ENCODE data around the gene KRT33B.

DNA sequence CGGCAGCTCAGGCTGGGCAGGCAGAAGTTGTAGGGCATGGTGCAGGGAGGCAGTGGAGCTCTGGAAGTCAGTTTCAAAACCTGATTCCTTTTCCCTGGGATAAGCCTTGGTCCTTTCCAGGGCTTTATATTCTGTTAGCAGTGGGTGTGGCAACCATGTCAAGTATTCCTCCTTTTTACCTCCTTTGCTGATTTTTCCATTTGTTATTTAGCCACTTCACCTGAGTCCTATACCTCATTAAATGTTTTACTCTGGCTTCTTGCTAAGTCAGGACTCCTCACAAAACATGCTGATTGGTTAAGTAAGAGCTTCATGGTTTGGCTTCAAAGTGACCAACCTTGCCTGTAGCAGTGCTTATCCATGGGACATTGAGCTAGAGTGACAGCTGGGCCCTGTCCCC, at the start of gene KRT33B:
- TF ChIP-seq, protein P1, sequence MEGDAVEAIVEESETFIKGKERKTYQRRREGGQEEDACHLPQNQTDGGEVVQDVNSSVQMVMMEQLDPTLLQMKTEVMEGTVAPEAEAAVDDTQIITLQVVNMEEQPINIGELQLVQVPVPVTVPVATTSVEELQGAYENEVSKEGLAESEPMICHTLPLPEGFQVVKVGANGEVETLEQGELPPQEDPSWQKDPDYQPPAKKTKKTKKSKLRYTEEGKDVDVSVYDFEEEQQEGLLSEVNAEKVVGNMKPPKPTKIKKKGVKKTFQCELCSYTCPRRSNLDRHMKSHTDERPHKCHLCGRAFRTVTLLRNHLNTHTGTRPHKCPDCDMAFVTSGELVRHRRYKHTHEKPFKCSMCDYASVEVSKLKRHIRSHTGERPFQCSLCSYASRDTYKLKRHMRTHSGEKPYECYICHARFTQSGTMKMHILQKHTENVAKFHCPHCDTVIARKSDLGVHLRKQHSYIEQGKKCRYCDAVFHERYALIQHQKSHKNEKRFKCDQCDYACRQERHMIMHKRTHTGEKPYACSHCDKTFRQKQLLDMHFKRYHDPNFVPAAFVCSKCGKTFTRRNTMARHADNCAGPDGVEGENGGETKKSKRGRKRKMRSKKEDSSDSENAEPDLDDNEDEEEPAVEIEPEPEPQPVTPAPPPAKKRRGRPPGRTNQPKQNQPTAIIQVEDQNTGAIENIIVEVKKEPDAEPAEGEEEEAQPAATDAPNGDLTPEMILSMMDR (IDR thresholded peaks at IDR 0.05; ENCODE audit: insufficient read depth, low read length, poor library complexity, severe bottlenecking), result no peak
- TF ChIP-seq EZH2phosphoT487 (conservative IDR thresholded peaks at IDR 0.05; ENCODE audit: low read length), result no peak

All from SU-DHL-6 (cell line).